Lower lobe of right lung (tissue), 2 donors: ENCODE results near the gene ETV2. TPM values are rescaled to one million over a fixed set of nuclear protein-coding genes. Genes with fewer than 3 reads are reported as not detected.
A peak's percentile ranks its signal among the peaks of the same experiment; 100 is the strongest.

ENCODE experiments used
- ATAC-seq, 2 donors: fragments of 200-7000 bp; cut with Tn5 transposase; one replicate each; pipeline ENCODE4 v1.9.1; 2020 to 2022; ENCODE audit warnings: mild to moderate bottlenecking in 2 of 2, moderate library complexity in 2 of 2
- DNase-seq: peaks from one replicate; pipeline ENCODE4 v3.0.0-alpha.2; 2020
- H3K27ac ChIP-seq: fragments of 200-600 bp; one replicate; pipeline ENCODE4 v1.8.0; 2022
- H3K27me3 ChIP-seq: fragments of 200-600 bp; one replicate; pipeline ENCODE4 v1.8.0; 2022; ENCODE audit warnings: low read depth
- H3K36me3 ChIP-seq: fragments of 200-600 bp; one replicate; pipeline ENCODE4 v1.8.0; 2022; ENCODE audit warnings: mild to moderate bottlenecking
- H3K4me1 ChIP-seq: fragments of 200-600 bp; one replicate; pipeline ENCODE4 v1.8.0; 2022
- H3K4me3 ChIP-seq: fragments of 200-600 bp; one replicate; pipeline ENCODE4 v1.8.0; 2022; ENCODE audit warnings: mild to moderate bottlenecking
- H3K9me3 ChIP-seq: fragments of 200-600 bp; one replicate; pipeline ENCODE4 v1.8.0; 2022
- CTCF ChIP-seq: fragments of 200-600 bp; IDR thresholded peaks from one replicate; pipeline ENCODE4 v1.8.0; 2022; ENCODE audit warnings: antibody characterized with exemption, mild to moderate bottlenecking
- intact Hi-C: fragments of 100-400 bp; cut with DNase I; formaldehyde crosslinking; loops from one replicate; pipeline ENCODE4 v1.11.0; 2022
- total RNA-seq: library from RNA; stranded (reverse); fragmentation: NEBNext Ultra II Directional; extraction: Animal tissue kit (Norgen Biotek cat#: 25700); gene quantifications from one replicate; pipeline ENCODE4 v1.2.1, GENCODE V29; 2021
- donor health status: DM: no; HTN: yes; CAD: no; lungs with severe emphysema.

Gene ETV2
- total RNA-seq, 1 donor from 2014 or later = 1.1 TPM

GRCh38 chr19:35620001-35620400 lies 21.5 kb upstream of the ETV2 start:
- Histone ChIP-seq H3K4me3 (no peak overlapping the region), H3K36me3 (peaks cover 17% of the 10 kb centered on the region), H3K27ac (no peak overlapping the region), H3K27me3 (no peaks in the 10 kb centered on the region), H3K4me1 (no peaks in the 10 kb centered on the region), H3K9me3 (no peaks in the 10 kb centered on the region)
- no peak for TF ChIP-seq CTCF
- DNase-seq (no peak), ATAC-seq (no peak)
- intact Hi-C loops = no loop called here

GRCh38 chr19:35621708-35622107 lies 19.8 kb upstream of the ETV2 start:
- Histone ChIP-seq H3K4me3 (no peak overlapping the region), H3K27me3 (no peaks in the 10 kb centered on the region), H3K9me3 (no peaks in the 10 kb centered on the region), H3K27ac (no peak overlapping the region), H3K4me1 (no peaks in the 10 kb centered on the region), H3K36me3 (peaks cover 17% of the 10 kb centered on the region)
- no peak for TF ChIP-seq CTCF
- no peak for ATAC-seq
- intact Hi-C loops = no loop called here
- no peak for DNase-seq

- peak; percentile 17 for DNase-seq
- no peak for ATAC-seq
- TF ChIP-seq CTCF = no peak
- H3K4me3 ChIP-seq = no peak overlapping the region
- no peak overlapping the region for H3K27ac ChIP-seq
- no peaks in the 10 kb centered on the region for H3K9me3 ChIP-seq
- peaks cover 9% of the 10 kb centered on the region for H3K36me3 ChIP-seq
- peaks cover under 1% of the 10 kb centered on the region for H3K4me1 ChIP-seq
- intact Hi-C loops = no loop called here
- H3K27me3 ChIP-seq = no peaks in the 10 kb centered on the region
Observed at GRCh38 chr19:35622750-35623149, 18.8 kb upstream of the ETV2 start.

- peaks cover 8% of the 10 kb centered on the region for H3K36me3 ChIP-seq
- H3K27ac ChIP-seq = no peak overlapping the region
- no peaks in the 10 kb centered on the region for H3K27me3 ChIP-seq
- peaks cover 6% of the 10 kb centered on the region for H3K4me1 ChIP-seq
- intact Hi-C loops = no loop called here
- DNase-seq = peak; percentile 9
- H3K4me3 ChIP-seq = no peak overlapping the region
- no peak for ATAC-seq
- no peaks in the 10 kb centered on the region for H3K9me3 ChIP-seq
- TF ChIP-seq CTCF = no peak
Observed at GRCh38 chr19:35623327-35624010, 18.1 kb upstream of the ETV2 start.

- Histone ChIP-seq H3K27me3 (no peaks in the 10 kb centered on the region), H3K36me3 (peaks cover 32% of the 10 kb centered on the region), H3K27ac (peak overlapping the region; percentile 95), H3K4me1 (peaks cover 19% of the 10 kb centered on the region), H3K9me3 (no peaks in the 10 kb centered on the region), H3K4me3 (peak overlapping the region; percentile 88)
- no peak for TF ChIP-seq CTCF
- intact Hi-C loops = no loop called here
- ATAC-seq = no peak
- DNase-seq = no peak
Observed at GRCh38 chr19:35628264-35628564, 13.3 kb upstream of the ETV2 start.
